Measurements from ENCODE around the gene RDH14.

Gene RDH14

DNA sequence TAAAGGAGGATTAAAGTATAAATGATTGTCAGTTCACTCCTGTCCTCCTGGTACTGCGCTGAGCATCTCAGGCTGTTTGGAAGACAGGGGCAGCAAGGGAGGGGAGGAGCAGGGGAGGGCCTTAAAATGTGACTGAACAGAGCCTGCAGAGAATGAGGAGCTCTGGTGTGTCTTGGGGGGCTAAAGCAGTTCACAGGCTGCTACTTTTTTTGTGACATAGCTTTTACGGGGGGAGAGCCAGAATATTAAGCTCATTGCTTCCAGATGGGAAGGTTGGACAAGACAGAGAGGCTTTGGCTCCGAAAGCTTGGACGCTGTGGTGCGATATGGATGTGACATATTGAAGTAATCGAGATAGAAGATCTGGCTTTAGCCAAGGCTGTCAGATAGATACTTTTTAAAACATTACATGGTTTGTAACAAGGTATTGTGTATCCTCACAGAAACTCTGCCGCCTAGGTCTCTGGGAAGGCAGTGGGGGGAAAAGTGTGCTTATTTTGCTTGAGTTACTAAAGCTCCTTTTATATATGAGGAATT is 40.5 kb downstream of the RDH14 start:
- no peak for DNase-seq

DNA sequence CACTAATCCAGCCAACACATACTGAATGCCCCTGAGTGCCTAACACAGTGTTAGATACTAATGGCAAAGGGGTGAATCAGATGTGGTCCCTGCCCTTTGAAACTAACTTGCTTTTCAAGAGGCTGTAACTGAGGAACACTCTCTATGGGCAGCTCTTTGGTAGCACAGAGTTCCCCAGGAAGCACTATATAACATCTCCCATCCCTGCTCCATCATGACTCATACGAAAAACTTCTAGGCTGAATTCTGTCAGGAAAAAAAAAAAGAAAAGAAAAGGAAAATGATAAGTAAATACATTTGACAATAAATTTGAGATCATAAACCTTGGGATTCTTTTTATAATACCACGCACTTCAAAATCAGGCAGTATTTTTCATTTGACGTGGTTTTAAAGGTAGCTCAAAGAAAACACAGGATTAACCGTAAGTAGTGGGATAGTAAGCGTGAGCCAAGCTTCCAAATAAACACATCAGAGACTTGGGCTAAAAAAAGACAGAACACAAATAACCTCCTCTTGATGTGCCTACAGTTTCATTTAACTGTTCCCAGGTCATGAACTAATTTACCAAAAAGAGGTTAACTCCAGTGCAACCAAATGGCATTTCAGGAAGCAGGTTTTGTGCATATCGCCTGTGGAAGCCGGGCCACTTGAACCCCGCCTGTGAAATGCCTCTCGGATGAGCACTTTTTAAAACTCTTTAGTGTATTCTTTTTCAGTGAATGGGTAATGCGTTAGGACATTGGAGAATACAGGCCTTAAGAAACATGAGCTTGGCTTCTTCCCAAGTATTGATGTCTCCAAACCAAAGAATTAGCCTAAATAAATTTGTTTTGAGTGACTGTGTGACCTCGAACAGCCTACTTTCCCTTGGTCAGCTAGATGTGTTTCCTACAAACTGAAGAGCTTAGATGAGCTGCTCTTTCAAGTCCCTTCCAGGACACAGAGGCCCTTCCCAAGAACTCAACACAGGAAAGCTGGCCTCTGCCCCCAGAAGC is 42.0 kb downstream of the RDH14 start:
- DNase-seq, result no peak

DNA sequence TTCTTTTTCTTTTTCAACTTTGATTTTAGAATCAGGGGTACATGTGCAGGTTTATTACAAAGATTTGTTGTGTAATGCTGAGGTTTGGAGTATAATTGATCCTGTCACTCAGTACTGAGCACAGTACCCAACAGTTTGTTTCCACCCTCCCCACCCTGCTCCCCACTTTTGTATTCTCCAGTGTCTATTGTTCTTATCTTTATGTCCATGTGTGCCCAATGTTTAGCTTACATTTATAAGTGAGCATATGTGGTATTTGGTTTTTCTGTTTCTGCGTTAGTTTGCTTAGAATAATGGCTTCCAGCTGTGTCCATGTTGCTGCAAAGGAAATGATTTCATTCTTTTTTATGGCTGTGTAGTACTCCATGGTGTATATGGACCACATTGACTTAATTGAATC is 43.1 kb downstream of the RDH14 start:
- no peak for DNase-seq

DNA sequence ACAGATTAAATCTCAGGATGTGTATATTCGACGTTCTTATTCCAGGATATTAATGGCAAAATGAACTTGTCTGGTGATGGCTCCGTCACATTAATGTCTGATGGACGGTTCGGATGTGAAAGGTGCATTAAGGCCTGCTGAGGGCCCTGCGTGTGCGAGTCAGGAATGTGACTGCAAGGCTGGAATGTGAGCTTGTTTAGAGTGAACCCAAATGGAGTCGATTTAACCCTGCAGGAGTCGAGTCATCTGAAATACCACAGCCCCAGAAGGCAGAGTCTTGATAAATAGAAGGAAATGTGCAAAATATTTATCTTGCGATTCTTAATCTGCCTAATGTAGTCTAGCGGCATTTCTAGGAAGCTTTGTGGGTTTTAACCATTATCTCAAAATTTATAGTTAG is 44.3 kb downstream of the RDH14 start:
- DNase-seq, result no peak

DNA sequence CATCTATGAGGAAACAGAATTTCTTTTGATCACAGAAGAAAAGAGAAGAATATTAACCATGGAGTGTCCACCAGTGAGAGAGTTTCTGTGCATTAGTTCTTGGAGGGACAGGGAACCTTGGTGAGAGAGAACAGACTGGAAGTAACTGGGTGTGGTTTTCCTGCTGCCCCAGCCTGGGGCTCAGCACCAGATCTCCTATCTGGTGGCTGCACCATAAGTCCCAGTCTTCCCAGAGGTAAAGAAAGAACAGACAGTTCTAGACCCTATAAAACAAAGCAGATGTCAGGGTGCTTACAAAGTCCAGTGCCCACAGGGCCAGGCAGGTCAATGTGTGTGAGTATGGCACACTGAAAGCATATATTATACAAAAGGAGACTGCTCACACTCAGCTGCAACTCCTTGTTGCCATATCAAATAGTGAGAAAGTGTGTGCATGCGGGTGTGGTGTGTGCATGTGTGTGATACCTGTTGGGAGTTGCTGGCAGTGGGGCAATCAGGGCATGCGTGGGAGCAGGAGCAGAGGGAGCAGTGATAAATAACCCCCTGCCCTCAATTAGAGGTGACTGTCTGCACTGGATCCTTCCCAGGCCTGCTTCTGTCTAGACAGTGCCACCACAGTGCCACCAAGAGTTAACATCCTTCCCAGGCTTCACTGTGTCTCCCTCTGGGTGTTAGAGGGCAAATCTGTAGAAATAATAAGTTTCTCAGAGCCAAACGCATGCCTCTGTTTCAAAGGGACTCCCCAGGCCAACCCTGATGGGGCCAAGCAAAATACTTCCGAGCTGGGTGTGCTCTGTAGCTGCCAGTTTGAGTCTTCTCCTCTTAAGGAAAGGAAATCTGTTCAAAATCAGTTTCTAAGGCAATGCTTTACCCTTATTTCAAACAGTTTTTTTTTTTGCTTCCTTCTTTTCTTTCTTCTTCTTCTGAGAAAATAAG is 45.7 kb downstream of the RDH14 start:
- no peak for DNase-seq

DNA sequence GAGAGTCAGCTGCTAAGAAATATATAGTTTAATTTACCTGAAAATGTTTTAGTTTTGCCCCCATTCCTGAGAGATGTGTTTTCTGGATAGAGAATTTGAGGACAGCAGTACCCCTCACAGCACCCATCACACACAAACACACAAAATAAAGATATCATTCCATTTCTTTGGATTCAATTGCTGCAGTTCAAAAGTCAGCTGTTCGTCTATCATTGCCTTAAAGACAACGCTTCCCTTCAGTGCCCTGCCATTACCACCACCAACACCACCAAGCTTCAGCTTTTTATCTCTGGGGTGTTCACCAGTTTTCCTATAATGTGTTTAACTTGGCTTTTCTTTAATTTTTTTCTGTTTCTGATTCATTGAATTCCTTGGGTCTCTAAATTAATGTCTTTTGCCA is 49.7 kb downstream of the RDH14 start:
- DNase-seq, result no peak

DNA sequence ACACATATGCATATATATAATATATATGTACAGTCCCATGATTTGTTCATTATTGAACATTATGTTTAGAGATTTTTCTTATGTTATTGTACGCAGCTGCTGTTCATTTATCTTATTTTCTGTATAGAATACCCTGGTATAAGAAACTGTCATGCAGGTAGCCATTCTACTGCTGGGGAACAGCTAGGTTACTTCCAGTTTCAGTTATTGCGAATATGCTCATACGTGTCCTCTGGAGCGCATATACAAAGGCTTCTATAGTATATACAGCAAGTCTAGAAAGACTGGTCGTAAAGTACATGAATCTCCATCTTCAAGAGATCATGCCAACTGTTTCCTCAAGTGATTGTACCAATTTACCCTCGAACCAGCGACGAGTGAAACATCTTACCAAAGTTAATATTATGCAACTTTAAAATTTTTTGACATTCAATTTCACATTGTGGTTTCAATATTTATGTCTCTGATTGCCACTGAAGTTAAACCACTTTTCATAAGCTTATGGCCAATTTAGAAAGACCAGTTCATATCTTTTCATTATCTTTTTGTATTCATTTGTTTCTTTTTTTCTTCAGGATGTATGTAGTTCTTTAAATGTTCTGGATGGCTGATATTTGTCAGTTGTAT is 53.5 kb downstream of the RDH14 start:
- DNase-seq, result no peak

DNA sequence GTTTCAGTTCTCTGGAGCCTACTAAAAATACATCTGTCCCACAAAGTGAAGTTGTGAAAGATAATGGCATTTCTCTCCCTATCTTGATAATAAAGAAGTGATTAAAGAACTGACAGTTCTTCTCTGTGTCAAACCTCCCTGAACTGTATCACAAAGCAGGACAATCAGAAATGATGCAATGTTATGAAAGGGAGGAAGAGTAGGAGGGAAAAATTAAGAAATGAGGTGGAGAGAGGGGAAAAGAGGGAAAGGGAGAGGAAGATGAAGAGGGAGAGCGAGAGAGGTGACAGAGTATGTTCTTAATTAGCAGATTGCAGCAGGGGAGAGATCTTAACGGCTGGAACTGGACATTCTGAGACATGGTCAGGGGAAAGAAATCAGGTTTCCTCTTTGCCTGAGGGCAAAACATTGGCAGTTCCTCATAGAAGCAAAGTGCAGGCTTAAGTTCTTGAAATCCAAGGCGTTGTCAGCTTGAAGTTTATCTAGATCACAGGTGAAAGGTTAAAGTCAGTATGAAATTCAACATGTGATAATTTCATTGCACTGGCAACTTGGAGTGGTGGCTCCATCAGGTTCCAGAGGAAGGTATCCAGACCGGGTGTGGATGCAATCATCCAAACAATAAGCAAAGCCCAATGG is 54.6 kb downstream of the RDH14 start:
- DNase-seq, result no peak
